Panc1 (cell line): ENCODE measurements around the gene ZBTB7C.

Source experiments
- TF ChIP-seq, protein P1 (sequence below): fragments of 450-650 bp; IDR thresholded peaks from 2 replicates; pipeline ENCODE4 v1.5.1; 2017; ENCODE audit warnings: mild to moderate bottlenecking
- TF ChIP-seq, protein P2 (sequence below), 2 experiments: IDR thresholded peaks; 2 replicates each; pipeline ENCODE4 v1.6.1; 2011 to 2012; ENCODE audit warnings: low read depth in 2 of 2, control low read depth in 1 of 2, low read length in 1 of 2, mild to moderate bottlenecking in 1 of 2, moderate library complexity in 1 of 2; ENCODE audit not compliant: insufficient read depth in 1 of 2

DNA sequence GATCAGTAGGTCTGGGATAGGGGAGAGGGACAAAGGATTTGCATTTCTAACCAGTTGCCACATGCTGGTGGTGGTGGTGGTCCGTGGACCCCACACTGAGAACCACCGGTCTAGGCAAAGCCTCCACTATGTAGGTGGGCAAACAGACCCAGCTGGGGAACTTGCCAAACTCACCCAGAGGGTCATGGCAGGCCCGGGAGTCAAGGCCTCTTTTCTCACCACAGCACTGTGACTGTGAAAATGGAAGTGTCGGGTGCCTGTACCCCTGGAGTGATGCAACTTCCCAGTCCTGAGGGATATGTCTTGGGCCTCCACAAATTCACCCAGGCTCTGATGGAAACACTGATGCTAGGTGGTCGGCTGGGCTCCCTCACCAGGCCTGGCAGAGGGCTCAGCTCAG is 377.5 kb downstream of the ZBTB7C start:
- TF ChIP-seq, protein P1, sequence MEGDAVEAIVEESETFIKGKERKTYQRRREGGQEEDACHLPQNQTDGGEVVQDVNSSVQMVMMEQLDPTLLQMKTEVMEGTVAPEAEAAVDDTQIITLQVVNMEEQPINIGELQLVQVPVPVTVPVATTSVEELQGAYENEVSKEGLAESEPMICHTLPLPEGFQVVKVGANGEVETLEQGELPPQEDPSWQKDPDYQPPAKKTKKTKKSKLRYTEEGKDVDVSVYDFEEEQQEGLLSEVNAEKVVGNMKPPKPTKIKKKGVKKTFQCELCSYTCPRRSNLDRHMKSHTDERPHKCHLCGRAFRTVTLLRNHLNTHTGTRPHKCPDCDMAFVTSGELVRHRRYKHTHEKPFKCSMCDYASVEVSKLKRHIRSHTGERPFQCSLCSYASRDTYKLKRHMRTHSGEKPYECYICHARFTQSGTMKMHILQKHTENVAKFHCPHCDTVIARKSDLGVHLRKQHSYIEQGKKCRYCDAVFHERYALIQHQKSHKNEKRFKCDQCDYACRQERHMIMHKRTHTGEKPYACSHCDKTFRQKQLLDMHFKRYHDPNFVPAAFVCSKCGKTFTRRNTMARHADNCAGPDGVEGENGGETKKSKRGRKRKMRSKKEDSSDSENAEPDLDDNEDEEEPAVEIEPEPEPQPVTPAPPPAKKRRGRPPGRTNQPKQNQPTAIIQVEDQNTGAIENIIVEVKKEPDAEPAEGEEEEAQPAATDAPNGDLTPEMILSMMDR, result no peak
- TF ChIP-seq, protein P2, sequence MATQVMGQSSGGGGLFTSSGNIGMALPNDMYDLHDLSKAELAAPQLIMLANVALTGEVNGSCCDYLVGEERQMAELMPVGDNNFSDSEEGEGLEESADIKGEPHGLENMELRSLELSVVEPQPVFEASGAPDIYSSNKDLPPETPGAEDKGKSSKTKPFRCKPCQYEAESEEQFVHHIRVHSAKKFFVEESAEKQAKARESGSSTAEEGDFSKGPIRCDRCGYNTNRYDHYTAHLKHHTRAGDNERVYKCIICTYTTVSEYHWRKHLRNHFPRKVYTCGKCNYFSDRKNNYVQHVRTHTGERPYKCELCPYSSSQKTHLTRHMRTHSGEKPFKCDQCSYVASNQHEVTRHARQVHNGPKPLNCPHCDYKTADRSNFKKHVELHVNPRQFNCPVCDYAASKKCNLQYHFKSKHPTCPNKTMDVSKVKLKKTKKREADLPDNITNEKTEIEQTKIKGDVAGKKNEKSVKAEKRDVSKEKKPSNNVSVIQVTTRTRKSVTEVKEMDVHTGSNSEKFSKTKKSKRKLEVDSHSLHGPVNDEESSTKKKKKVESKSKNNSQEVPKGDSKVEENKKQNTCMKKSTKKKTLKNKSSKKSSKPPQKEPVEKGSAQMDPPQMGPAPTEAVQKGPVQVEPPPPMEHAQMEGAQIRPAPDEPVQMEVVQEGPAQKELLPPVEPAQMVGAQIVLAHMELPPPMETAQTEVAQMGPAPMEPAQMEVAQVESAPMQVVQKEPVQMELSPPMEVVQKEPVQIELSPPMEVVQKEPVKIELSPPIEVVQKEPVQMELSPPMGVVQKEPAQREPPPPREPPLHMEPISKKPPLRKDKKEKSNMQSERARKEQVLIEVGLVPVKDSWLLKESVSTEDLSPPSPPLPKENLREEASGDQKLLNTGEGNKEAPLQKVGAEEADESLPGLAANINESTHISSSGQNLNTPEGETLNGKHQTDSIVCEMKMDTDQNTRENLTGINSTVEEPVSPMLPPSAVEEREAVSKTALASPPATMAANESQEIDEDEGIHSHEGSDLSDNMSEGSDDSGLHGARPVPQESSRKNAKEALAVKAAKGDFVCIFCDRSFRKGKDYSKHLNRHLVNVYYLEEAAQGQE (IDR thresholded peaks at IDR 0.05; ENCODE audit: insufficient read depth in 1 of 2, low read depth in 2 of 2, low read length in 1 of 2), result no peak
